GM12873 (cell line): Measurements from ENCODE around the gene TRIM2.

Experiments used
- TF ChIP-seq, protein P1 (sequence below): IDR thresholded peaks from 2 replicates; pipeline ENCODE4 v1.5.1; 2012; ENCODE audit warnings: low read depth, mild to moderate bottlenecking, moderate library complexity, low read length, control low read depth; ENCODE audit not compliant: insufficient read depth; ENCODE audit errors: missing control alignments

TRIM2 gene

DNA sequence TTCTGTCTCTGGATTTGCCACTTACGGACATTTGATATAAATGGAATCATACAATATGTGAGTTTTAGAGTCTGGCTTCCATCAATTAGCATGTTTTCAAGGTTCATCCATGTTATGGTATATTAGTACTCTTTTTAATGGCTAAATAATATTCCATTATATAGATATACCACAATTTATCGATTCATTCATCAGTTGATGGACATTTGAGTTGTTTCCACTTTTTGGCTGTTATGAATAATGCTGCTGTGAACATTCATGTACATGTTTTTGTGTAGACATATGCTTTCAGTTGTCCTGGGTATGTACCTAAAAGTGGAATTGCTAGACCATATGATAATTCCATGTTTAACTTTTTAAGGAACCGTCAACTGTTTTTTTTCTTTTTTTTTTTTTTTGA is 79.0 kb downstream of the TRIM2 start:
- TF ChIP-seq, protein P1, sequence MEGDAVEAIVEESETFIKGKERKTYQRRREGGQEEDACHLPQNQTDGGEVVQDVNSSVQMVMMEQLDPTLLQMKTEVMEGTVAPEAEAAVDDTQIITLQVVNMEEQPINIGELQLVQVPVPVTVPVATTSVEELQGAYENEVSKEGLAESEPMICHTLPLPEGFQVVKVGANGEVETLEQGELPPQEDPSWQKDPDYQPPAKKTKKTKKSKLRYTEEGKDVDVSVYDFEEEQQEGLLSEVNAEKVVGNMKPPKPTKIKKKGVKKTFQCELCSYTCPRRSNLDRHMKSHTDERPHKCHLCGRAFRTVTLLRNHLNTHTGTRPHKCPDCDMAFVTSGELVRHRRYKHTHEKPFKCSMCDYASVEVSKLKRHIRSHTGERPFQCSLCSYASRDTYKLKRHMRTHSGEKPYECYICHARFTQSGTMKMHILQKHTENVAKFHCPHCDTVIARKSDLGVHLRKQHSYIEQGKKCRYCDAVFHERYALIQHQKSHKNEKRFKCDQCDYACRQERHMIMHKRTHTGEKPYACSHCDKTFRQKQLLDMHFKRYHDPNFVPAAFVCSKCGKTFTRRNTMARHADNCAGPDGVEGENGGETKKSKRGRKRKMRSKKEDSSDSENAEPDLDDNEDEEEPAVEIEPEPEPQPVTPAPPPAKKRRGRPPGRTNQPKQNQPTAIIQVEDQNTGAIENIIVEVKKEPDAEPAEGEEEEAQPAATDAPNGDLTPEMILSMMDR = no peak

DNA sequence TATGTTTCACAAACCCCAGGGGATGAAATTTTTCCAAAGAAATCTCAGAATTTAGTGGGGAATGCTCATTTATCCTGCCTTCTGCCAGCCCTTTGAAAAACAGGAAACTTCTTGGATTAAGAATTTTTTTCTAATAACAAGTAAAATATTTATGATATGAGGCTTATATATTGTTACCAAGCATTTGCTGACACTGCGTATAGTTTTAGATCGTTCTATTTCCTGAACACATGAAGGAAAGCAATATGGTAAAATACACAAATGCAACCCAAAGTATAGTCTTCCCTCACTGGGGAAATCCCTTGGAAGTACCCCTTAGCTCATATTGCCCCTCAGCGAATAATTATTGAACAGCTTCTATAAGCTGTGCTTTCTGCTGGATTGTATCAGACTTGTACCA is 85.9 kb downstream of the TRIM2 start:
- TF ChIP-seq, protein P1 = no peak

DNA sequence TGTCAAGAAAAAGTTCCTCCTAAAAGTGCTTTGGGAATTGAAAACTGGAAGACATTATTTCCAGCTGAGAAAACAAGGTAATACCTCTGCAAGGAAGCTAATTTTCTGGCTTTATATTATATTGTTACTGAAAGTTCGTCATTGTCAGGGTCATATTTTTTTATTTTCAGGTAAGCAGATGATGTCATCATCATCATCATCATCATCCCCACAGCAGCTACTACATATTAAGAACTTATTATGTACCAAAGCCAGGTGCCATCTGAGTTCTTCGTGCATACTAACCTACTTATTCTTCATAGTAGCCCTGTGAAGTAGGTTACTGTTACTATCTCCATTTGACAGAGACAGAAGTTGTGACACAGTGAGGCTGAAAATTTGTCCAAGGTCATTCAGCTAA is 87.3 kb downstream of the TRIM2 start:
- TF ChIP-seq, protein P1 = no peak

DNA sequence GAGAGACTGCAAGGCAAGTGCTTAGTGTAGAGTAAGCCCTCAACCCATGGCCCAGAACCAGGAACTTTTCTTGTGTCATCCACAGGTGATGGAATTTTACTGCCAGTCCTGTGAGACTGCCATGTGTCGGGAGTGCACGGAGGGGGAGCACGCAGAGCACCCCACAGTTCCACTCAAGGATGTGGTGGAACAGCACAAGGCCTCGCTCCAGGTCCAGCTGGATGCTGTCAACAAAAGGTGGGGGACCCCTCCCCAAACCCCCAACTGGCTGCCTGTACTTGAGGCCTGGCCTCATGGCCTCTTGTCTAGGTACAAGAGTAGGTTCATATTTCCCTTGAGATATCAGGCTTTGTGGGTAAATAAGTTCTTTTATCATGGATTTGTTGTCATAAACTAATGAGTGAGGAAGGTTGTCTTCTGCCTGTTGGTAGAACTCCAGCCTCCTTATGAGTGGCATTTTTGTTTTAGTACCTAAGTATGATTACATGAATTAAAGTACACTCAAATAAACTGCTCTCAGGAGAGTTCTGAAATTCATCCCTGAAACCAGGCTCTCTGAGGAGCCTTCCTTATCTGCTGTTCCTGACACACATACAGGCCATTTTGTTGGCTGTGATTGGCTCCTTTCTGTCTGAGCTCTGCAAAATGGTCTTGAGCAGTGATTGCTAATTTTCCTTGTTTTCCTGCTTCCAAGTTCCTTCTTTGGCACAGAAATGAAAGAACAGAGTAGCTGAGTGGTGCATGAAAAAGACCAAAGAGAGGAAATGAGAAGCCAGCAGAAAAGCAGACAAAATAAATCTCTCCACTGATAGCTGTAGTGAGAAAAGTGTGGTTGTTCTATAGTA is 88.9 kb downstream of the TRIM2 start:
- TF ChIP-seq, protein P1 = no peak

DNA sequence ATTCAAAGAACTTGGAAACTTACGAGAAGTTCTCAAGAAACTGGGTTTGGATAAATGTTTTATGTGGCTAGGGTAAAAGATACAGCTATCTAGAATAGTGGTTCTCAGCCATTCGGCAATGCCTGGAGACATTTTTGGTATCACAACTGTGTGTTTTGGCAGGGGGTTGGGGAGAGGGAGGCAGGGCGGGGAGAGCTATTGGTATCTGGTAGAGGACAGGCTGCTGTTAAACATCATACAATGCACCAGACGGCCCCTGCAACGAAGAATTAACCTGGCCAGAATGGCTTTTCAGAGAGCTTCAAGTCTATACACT is 89.5 kb downstream of the TRIM2 start:
- TF ChIP-seq, protein P1 = no peak

DNA sequence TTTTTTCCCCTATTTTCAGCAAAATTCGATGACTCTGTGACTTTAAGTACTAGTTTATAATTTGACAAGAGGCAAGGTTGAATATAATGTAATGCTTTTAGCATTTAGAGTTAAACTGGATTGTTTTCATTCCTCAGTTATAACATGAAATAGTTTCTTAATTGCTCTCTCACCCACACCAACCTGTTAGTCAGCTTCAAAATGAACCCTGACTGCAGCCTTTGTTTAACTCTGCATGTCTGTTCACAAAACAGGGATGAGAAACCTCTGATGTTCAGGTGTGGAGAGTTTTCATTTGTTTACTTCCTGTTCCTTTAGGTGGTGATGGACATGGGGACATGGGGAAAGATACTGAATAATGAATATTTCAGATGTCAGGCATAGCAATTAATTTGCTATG is 90.4 kb downstream of the TRIM2 start:
- TF ChIP-seq, protein P1 = no peak

DNA sequence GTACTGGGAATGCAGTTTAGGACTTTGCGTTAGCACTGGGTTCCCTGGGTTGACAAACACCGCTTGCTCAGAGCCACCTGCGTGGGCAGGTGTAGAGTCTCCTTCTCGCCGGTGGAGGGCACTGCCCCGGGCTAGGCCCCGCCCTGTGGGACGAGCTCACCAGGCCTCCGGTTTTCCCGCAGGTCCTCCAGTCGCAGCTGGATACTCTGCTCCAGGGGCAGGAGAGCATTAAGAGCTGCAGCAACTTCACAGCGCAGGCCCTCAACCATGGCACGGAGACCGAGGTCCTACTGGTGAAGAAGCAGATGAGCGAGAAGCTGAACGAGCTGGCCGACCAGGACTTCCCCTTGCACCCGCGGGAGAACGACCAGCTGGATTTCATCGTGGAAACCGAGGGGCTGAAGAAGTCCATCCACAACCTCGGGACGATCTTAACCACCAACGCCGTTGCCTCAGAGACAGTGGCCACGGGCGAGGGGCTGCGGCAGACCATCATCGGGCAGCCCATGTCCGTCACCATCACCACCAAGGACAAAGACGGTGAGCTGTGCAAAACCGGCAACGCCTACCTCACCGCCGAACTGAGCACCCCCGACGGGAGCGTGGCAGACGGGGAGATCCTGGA is 91.0 kb downstream of the TRIM2 start:
- TF ChIP-seq, protein P1 = no peak
